ENCODE results near the gene TBCE. TPM values are rescaled to one million over a fixed set of nuclear protein-coding genes. Genes with fewer than 3 reads are reported as not detected.
A peak's percentile ranks its signal among the peaks of the same experiment; 100 is the strongest.

Gene TBCE
- total RNA-seq, 1 donor from 2014 or later = 17.2 TPM

DNA sequence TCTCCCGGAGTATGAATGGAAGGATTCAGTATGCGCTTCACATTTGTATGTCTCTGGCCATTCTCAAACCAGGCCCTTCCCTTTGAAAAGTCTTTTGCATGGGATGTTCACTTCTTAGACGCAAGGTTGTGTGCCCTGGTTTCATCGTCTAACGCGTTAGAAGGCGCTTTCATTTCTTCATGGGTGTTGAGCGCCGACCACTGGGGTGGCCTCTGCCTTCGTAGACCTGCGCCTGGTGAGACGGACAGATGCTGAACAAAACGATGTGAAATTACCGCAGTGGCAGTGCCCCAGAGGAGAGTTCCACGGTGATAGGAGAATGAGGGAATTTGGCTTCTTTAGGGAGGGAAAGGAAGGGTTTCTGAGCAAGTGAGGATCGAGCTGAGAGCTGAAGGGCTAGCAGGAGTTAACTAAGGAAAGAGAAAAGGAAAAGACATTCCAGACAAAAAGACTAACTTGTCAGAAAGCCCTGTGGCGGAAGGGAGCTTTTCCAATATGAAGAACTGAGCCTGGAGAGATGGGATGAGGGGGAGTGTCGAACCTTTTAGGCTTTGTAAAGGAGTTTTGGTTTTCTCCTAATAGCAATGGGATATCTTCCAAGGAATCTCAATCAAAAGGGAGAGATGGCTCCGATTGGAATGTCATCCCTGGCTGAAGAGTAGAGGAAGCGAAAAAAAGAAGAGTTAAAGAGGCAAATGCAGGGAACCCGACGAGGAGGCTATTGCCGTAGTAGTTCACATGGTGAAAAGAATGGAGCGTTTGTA lies 37.9 kb upstream of the TBCE start:
- Histone ChIP-seq H3K27me3 (ENCODE audit: low read depth) (no peaks in the 10 kb centered on the region), H3K36me3 (no peaks in the 10 kb centered on the region), H3K9me3 (replicated peaks) (no peaks in the 10 kb centered on the region), H3K27ac (replicated peaks) (peak overlapping the region; percentile 96), H3K4me1 (peaks cover 74% of the 10 kb centered on the region), H3K4me3 (peak overlapping the region; percentile 96)
- DNase-seq = no peak
- intact Hi-C loops (cut with micrococcal nuclease) = loop anchor here (10.0 kb wide), 1 partner anchor 75 kb away; no protein-coding TSS in a partner anchor
- TF ChIP-seq, protein P1, sequence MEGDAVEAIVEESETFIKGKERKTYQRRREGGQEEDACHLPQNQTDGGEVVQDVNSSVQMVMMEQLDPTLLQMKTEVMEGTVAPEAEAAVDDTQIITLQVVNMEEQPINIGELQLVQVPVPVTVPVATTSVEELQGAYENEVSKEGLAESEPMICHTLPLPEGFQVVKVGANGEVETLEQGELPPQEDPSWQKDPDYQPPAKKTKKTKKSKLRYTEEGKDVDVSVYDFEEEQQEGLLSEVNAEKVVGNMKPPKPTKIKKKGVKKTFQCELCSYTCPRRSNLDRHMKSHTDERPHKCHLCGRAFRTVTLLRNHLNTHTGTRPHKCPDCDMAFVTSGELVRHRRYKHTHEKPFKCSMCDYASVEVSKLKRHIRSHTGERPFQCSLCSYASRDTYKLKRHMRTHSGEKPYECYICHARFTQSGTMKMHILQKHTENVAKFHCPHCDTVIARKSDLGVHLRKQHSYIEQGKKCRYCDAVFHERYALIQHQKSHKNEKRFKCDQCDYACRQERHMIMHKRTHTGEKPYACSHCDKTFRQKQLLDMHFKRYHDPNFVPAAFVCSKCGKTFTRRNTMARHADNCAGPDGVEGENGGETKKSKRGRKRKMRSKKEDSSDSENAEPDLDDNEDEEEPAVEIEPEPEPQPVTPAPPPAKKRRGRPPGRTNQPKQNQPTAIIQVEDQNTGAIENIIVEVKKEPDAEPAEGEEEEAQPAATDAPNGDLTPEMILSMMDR (IDR thresholded peaks at IDR 0.05; ENCODE audit: borderline replicate concordance) = no peak

- intact Hi-C loops (cut with micrococcal nuclease) = no loop called here
- peaks cover 8% of the 10 kb centered on the region for H3K36me3 ChIP-seq
- peak overlapping the region; percentile 96 for H3K27ac ChIP-seq (replicated peaks)
- peak overlapping the region; percentile 96 for H3K4me3 ChIP-seq
- TF ChIP-seq, protein P1 (IDR thresholded peaks at IDR 0.05; ENCODE audit: borderline replicate concordance) = no peak
- H3K4me1 ChIP-seq = peaks cover 59% of the 10 kb centered on the region
- H3K27me3 ChIP-seq (ENCODE audit: low read depth) = no peaks in the 10 kb centered on the region
- DNase-seq = no peak
- H3K9me3 ChIP-seq (replicated peaks) = no peaks in the 10 kb centered on the region
These were observed 36.3 kb upstream of the TBCE start for GRCh38 chr1:235330918-235331285.

DNA sequence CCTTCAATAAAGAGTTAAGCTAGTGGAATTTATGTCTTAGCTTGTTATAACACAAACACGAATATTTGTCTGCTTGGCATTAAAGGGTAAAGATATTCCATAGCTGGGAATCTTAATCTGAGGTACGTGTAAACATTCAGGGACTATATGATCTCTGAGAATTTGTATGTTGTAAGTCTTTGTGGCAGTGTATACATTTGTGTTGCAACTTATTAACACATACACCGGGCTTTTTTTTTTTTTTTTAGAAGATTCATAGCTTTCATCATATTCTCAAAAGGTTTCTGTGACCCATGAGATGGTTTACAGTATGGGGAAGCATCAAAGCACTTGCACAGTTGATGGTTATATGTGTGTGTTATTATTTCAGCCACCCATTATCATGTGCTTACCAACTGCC lies 35.8 kb upstream of the TBCE start:
- no peaks in the 10 kb centered on the region for H3K9me3 ChIP-seq (replicated peaks)
- no peak for DNase-seq
- intact Hi-C loops (cut with micrococcal nuclease) = no loop called here
- H3K27ac ChIP-seq (replicated peaks) = no peak overlapping the region
- H3K27me3 ChIP-seq (ENCODE audit: low read depth) = no peaks in the 10 kb centered on the region
- peaks cover 13% of the 10 kb centered on the region for H3K36me3 ChIP-seq
- TF ChIP-seq, protein P1 (IDR thresholded peaks at IDR 0.05; ENCODE audit: borderline replicate concordance) = no peak
- no peak overlapping the region for H3K4me3 ChIP-seq
- H3K4me1 ChIP-seq = peaks cover 57% of the 10 kb centered on the region

DNA sequence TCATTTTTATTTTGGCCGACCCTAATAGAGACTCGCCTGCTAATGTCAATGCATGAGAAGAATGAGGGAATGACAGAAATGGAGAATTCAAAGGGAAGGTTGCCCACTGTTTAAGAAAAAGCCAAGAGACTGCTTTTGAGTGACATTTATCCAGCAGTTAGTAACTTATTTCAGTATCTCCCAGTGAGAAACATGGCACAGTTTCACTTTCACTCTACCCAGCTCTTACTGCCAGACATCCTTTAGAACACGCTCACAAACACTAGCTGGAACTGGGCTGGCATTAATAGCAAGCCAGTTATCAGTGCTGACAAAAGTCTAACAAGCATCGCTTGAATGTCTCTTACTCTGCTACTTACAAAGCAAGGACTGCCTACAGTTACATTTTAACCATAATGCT lies 30.3 kb upstream of the TBCE start:
- DNase-seq = no peak
- peaks cover 39% of the 10 kb centered on the region for H3K4me1 ChIP-seq
- peaks cover 30% of the 10 kb centered on the region for H3K36me3 ChIP-seq
- no peaks in the 10 kb centered on the region for H3K27me3 ChIP-seq (ENCODE audit: low read depth)
- no peaks in the 10 kb centered on the region for H3K9me3 ChIP-seq (replicated peaks)
- intact Hi-C loops (cut with micrococcal nuclease) = no loop called here
- TF ChIP-seq, protein P1 (IDR thresholded peaks at IDR 0.05; ENCODE audit: borderline replicate concordance) = no peak
- H3K27ac ChIP-seq (replicated peaks) = peak overlapping the region; percentile 20
- peak overlapping the region; percentile 19 for H3K4me3 ChIP-seq

- Histone ChIP-seq H3K27me3 (ENCODE audit: low read depth) (no peaks in the 10 kb centered on the region), H3K36me3 (peaks cover 43% of the 10 kb centered on the region), H3K9me3 (replicated peaks) (no peaks in the 10 kb centered on the region), H3K4me3 (no peak overlapping the region), H3K27ac (replicated peaks) (no peak overlapping the region), H3K4me1 (peaks cover 33% of the 10 kb centered on the region)
- no peak for DNase-seq
- TF ChIP-seq, protein P1 (IDR thresholded peaks at IDR 0.05; ENCODE audit: borderline replicate concordance) = no peak
- intact Hi-C loops (cut with micrococcal nuclease) = no loop called here
These were observed 27.5 kb upstream of the TBCE start for GRCh38 chr1:235339746-235340145.
